ENCODE results near the gene FOSL2. TPM values are rescaled to one million over a fixed set of nuclear protein-coding genes. Genes with fewer than 3 reads are reported as not detected.
A peak's percentile ranks its signal among the peaks of the same experiment; 100 is the strongest.

Gene FOSL2
- total and polyA plus RNA-seq, 4 donors = 23.5 to 97.9 (median 68.5) TPM

GRCh38 chr2:28450901-28451565 lies 58.4 kb downstream of the FOSL2 start:
- H3K27me3 ChIP-seq (ENCODE audit: control insufficient read depth in 3 of 3, insufficient read depth in 3 of 3, low read length in 2 of 3) = no peaks in the 10 kb centered on the region
- no peak overlapping the region for H3K9ac ChIP-seq (ENCODE audit: insufficient read depth in 1 of 2, low read length in 2 of 2)
- H3K4me1 ChIP-seq (ENCODE audit: control insufficient read depth in 5 of 5, insufficient read depth in 5 of 5, low read length in 5 of 5) = peaks cover 0 to 2% (median 0%) of the 10 kb centered on the region in 5 donors
- DNase-seq = no peak
- H3K27ac ChIP-seq (ENCODE audit: low read depth in 1 of 2, low read length in 1 of 2) = no peak overlapping the region
- H3K9me3 ChIP-seq (ENCODE audit: control insufficient read depth in 4 of 4, insufficient read depth in 3 of 4, low read length in 3 of 4) = no peaks in the 10 kb centered on the region
- ATAC-seq (ENCODE audit: insufficient read depth, low FRiP score) = no peak
- WGBS, 2 donors = 92 to 93% methylated on average over 15 of the region's 15 CpGs
- H3K36me3 ChIP-seq (ENCODE audit: control insufficient read depth in 4 of 4, insufficient read depth in 4 of 4, low read length in 4 of 4) = no peaks in the 10 kb centered on the region
- TF ChIP-seq CTCF (IDR thresholded peaks at IDR 0.05; ENCODE audit: control extremely low read depth, extremely low read depth) = no peak
- no peak overlapping the region for H3K4me3 ChIP-seq

- Histone ChIP-seq H3K4me1 (ENCODE audit: control insufficient read depth in 5 of 5, insufficient read depth in 5 of 5, low read length in 5 of 5) (peaks cover 0 to 2% (median 0%) of the 10 kb centered on the region in 5 donors), H3K27me3 (ENCODE audit: control insufficient read depth in 3 of 3, insufficient read depth in 3 of 3, low read length in 2 of 3) (no peaks in the 10 kb centered on the region), H3K9me3 (ENCODE audit: control insufficient read depth in 4 of 4, insufficient read depth in 3 of 4, low read length in 3 of 4) (no peaks in the 10 kb centered on the region), H3K36me3 (ENCODE audit: control insufficient read depth in 4 of 4, insufficient read depth in 4 of 4, low read length in 4 of 4) (no peaks in the 10 kb centered on the region), H3K27ac (ENCODE audit: low read depth in 1 of 2, low read length in 1 of 2) (no peak overlapping the region), H3K4me3 (no peak overlapping the region), H3K9ac (ENCODE audit: insufficient read depth in 1 of 2, low read length in 2 of 2) (no peak overlapping the region)
- WGBS, 2 donors = 87 to 90% methylated on average over 19 of the region's 19 CpGs
- ATAC-seq (ENCODE audit: insufficient read depth, low FRiP score) (no peak), DNase-seq (no peak)
- TF ChIP-seq CTCF (IDR thresholded peaks at IDR 0.05; ENCODE audit: control extremely low read depth, extremely low read depth) = no peak
Observed at GRCh38 chr2:28451793-28452533, 59.3 kb downstream of the FOSL2 start.

DNA sequence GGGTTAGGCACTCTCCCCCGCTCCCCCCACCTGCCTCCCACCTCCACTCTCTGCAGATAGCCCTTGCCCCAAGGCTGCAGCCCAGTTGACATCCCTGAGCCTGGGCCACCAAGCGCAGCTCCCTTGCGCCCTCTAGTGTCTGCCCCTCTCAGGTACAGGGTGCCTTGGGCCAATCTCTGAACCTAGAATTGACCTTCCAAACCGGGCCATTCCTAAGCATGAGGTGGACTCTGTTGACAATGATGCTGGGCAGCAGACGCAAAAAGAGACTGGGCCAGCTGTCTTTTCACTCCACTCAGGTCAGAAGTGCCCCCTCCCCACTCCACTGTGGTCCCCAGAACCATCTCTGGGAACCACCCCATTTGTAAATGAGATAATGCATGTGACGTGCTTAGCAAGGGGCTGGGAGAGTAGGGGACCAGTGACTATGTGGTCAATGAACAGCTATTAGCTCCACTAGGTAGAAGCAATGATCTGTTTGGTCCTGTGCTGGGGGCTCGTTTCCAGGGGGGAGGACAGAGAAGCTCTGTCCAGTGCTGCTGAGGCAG lies 60.0 kb downstream of the FOSL2 start:
- no peak overlapping the region for H3K27ac ChIP-seq (ENCODE audit: low read depth in 1 of 2, low read length in 1 of 2)
- H3K36me3 ChIP-seq (ENCODE audit: control insufficient read depth in 4 of 4, insufficient read depth in 4 of 4, low read length in 4 of 4) = no peaks in the 10 kb centered on the region
- H3K9me3 ChIP-seq (ENCODE audit: control insufficient read depth in 4 of 4, insufficient read depth in 3 of 4, low read length in 3 of 4) = no peaks in the 10 kb centered on the region
- no peaks in the 10 kb centered on the region for H3K27me3 ChIP-seq (ENCODE audit: control insufficient read depth in 3 of 3, insufficient read depth in 3 of 3, low read length in 2 of 3)
- TF ChIP-seq CTCF (IDR thresholded peaks at IDR 0.05; ENCODE audit: control extremely low read depth, extremely low read depth) = peak; percentile 89
- peak; percentile 75 for ATAC-seq (ENCODE audit: insufficient read depth, low FRiP score)
- DNase-seq = peak; percentile 41 to 43 (median 43)
- 42 to 47% methylated on average over 7 of the region's 7 CpGs for WGBS, 2 donors
- peaks cover 0 to 2% (median 0%) of the 10 kb centered on the region in 5 donors for H3K4me1 ChIP-seq (ENCODE audit: control insufficient read depth in 5 of 5, insufficient read depth in 5 of 5, low read length in 5 of 5)
- no peak overlapping the region for H3K9ac ChIP-seq (ENCODE audit: insufficient read depth in 1 of 2, low read length in 2 of 2)
- no peak overlapping the region for H3K4me3 ChIP-seq
